ENCODE results near the gene SLC5A9. TPM values are rescaled to one million over a fixed set of nuclear protein-coding genes. Genes with fewer than 3 reads are reported as not detected.

Gene SLC5A9
- total RNA-seq, 1 experiment from 2014 or later, result not detected

GRCh38 chr1:48261881-48262400, 39.4 kb downstream of the SLC5A9 start:
- no peak overlapping the region for H3K27ac Mint-ChIP-seq
- no peaks in the 10 kb centered on the region for H3K79me1 ChIP-seq (ENCODE audit: insufficient read depth, low read depth, low read length, poor library complexity, severe bottlenecking)
- H2AFZ ChIP-seq (ENCODE audit: low read length), result no peak overlapping the region
- no peak overlapping the region for H3K9ac ChIP-seq (ENCODE audit: extremely low read depth, insufficient read length, low read length)
- no peak overlapping the region for H4K8ac ChIP-seq (replicated peaks; ENCODE audit: insufficient read length, low read depth, low read length)
- no peak overlapping the region for H3K18ac ChIP-seq (ENCODE audit: insufficient read length, low read depth, low read length)
- no peaks in the 10 kb centered on the region for H4K20me1 ChIP-seq (ENCODE audit: control insufficient read depth, insufficient read depth, insufficient read length)
- H3K79me2 ChIP-seq (ENCODE audit: insufficient read depth, low read length), result no peaks in the 10 kb centered on the region
- H2BK12ac ChIP-seq (ENCODE audit: insufficient read length, low read depth, low read length), result no peak overlapping the region
- H3K56ac ChIP-seq (ENCODE audit: insufficient read length, low read depth, low read length), result no peak overlapping the region
- H2BK15ac ChIP-seq (ENCODE audit: low read depth, low read length), result no peak overlapping the region
- H3K27me3 ChIP-seq (ENCODE audit: insufficient read depth, low read length), result no peaks in the 10 kb centered on the region
- H3K23ac ChIP-seq (ENCODE audit: insufficient read length, low read depth, low read length), result no peak overlapping the region
- H3K4ac ChIP-seq (ENCODE audit: low read depth, low read length), result no peak overlapping the region
- no peak overlapping the region for H4K5ac ChIP-seq (ENCODE audit: insufficient read length, low read depth, low read length)
- H4K91ac ChIP-seq (ENCODE audit: insufficient read length, low read depth, low read length), result no peak overlapping the region
- no peak overlapping the region for H3K4me3 Mint-ChIP-seq
- no peak overlapping the region for H3T11ph ChIP-seq (ENCODE audit: low read length)
- H3K4me1 ChIP-seq (ENCODE audit: insufficient read depth, low read length), result no peaks in the 10 kb centered on the region
- no peaks in the 10 kb centered on the region for H3K9me3 ChIP-seq (ENCODE audit: control insufficient read depth, low read depth, low read length)
- no peaks in the 10 kb centered on the region for H3K23me2 ChIP-seq (ENCODE audit: insufficient read length, low read depth, low read length, poor library complexity, severe bottlenecking)
- H2BK5ac ChIP-seq (ENCODE audit: insufficient read length, low read length), result no peak overlapping the region
- DNase-seq, result no peak
- no peak overlapping the region for H3K14ac ChIP-seq (ENCODE audit: insufficient read depth, low read length)
- H3K9me3 Mint-ChIP-seq, result no peaks in the 10 kb centered on the region; a peak in 1 of 5 replicates
- peaks cover 0 to 2% (median 0%) of the 10 kb centered on the region in 3 experiments; a peak in 2 of 7 replicates for H3K36me3 Mint-ChIP-seq (ENCODE audit: insufficient read depth in 1 of 3, low read depth in 3 of 3)
- H2AK5ac ChIP-seq (ENCODE audit: insufficient read length, low read length), result no peak overlapping the region
- no peak overlapping the region for H2BK20ac ChIP-seq (ENCODE audit: low read depth, low read length, poor library complexity, severe bottlenecking)
- H3K27ac ChIP-seq (ENCODE audit: insufficient read length, low read depth, low read length), result no peak overlapping the region
- H3K27me3 Mint-ChIP-seq (ENCODE audit: low read depth), result no peaks in the 10 kb centered on the region; the same call in none of the 2 replicates
- TF ChIP-seq CTCF (conservative IDR thresholded peaks at IDR 0.05), result no peak
- H3K4me1 Mint-ChIP-seq, result no peaks in the 10 kb centered on the region
- no peak overlapping the region for H3K4me2 ChIP-seq (ENCODE audit: insufficient read depth, insufficient read length, low read length)
- no peak overlapping the region for H2BK120ac ChIP-seq (ENCODE audit: low read depth, low read length, poor library complexity, severe bottlenecking)

Measured in H9 (cell line).